ENCODE data around the gene REEP3. TPM values are rescaled to one million over a fixed set of nuclear protein-coding genes. Genes with fewer than 3 reads are reported as not detected.

The REEP3 gene
- total and polyA plus RNA-seq, 2 of the 8 experiments (the other 6 are each of a cell fraction or from before 2014, with no cell fraction given), result 5.8 to 31.5 TPM

DNA sequence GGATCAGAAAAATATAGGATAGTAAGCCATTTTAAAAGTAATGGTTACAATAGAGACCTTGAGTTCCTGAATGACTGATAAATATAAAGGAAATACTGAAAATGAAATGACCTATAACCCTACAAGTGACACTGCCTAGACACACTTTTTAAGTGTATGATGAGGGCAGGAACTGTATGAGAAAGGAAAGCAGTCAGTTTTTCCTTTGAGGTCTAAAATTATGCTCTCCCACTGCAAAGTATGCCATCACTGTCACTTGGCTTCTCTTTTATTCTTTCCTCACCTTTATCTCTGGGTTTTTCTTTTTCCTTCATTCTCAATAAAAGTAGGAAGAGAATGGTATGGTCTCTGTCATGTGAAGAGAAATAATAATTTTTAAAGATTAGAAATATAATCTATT lies 13.5 kb downstream of the REEP3 start:
- Histone ChIP-seq H3K27me3 (replicated peaks in 1 of 4; ENCODE audit: control insufficient read depth in 3 of 4, extremely low read depth in 1 of 4, insufficient read depth in 3 of 4, low read length in 3 of 4) (peaks cover 0 to 1% (median 0%) of the 10 kb centered on the region in 4 experiments; a peak in 1 of 7 replicates), H4K20me1 (replicated peaks in 1 of 2; ENCODE audit: control insufficient read depth in 1 of 2, insufficient read depth in 2 of 2, low read length in 2 of 2) (peaks cover 0 to 10% of the 10 kb centered on the region in 2 experiments), H3K23ac (ENCODE audit: insufficient read length) (no peak overlapping the region), H3K18ac (ENCODE audit: extremely low read depth, low read length) (no peak overlapping the region), H3K23me2 (ENCODE audit: low read depth, low read length) (no peaks in the 10 kb centered on the region), H2AK5ac (ENCODE audit: low read depth, low read length) (no peak overlapping the region), H3K4me2 (ENCODE audit: insufficient read depth in 1 of 2, low read depth in 2 of 2, low read length in 2 of 2) (no peak overlapping the region), H3K36me3 (ENCODE audit: control insufficient read depth in 2 of 4, insufficient read depth in 4 of 4, low read length in 3 of 4) (no peaks in the 10 kb centered on the region; a peak in 1 of 8 replicates), H3K79me1 (ENCODE audit: low read depth, low read length) (no peaks in the 10 kb centered on the region; the same call in 1 of the 2 replicates), H3K4me3 (ENCODE audit: extremely low read depth in 1 of 4, insufficient read depth in 2 of 4, low read depth in 3 of 4, low read length in 4 of 4) (no peak overlapping the region), H3K79me2 (ENCODE audit: control insufficient read depth in 1 of 2, insufficient read depth in 2 of 2, low read length in 2 of 2) (peaks cover 0 to 65% of the 10 kb centered on the region in 2 experiments; a peak in 2 of 4 replicates), H2BK120ac (replicated peaks; ENCODE audit: low read depth, low read length) (no peak overlapping the region), H3K9ac (replicated peaks in 1 of 4; ENCODE audit: extremely low read depth in 1 of 4, low read depth in 3 of 4, low read length in 3 of 4) (no peak overlapping the region), H3K9me3 (ENCODE audit: insufficient read depth in 2 of 2, low read depth in 1 of 2, low read length in 1 of 2) (no peaks in the 10 kb centered on the region), H2AFZ (ENCODE audit: low read length) (no peak overlapping the region), H2BK20ac (ENCODE audit: low read length) (no peak overlapping the region), H4K5ac (ENCODE audit: insufficient read length, low read depth, low read length) (no peak overlapping the region), H3K4ac (replicated peaks; ENCODE audit: insufficient read length, low read depth, low read length) (no peak overlapping the region), H2BK12ac (ENCODE audit: low read depth, low read length) (no peak overlapping the region), H3K27ac (ENCODE audit: low read depth, low read length) (no peak overlapping the region), H3K56ac (replicated peaks; ENCODE audit: insufficient read length, low read depth, low read length) (no peak overlapping the region), H3K4me1 (replicated peaks in 1 of 4; ENCODE audit: control insufficient read depth in 3 of 4, insufficient read depth in 4 of 4, low read length in 3 of 4) (no peaks in the 10 kb centered on the region), H2BK5ac (ENCODE audit: low read depth, low read length) (no peak overlapping the region), H2BK15ac (ENCODE audit: low read length) (no peak overlapping the region), H3K14ac (ENCODE audit: insufficient read length) (no peak overlapping the region), H4K91ac (replicated peaks; ENCODE audit: insufficient read length, low read length) (no peak overlapping the region), H4K8ac (ENCODE audit: extremely low read depth, insufficient read depth, low read length) (no peak overlapping the region)
- no peak for FAIRE-seq
- DNase-seq (ENCODE audit: low read depth in 1 of 2, low spot score in 2 of 2), result no peak
- no peak for TF ChIP-seq TAF1 (IDR thresholded peaks at IDR 0.05; ENCODE audit: low read depth, low read length)
- ChIA-PET CTCF (ENCODE audit: partially characterized antibody) (interaction anchor here (1.7 kb wide), 1 partner anchor 185 kb away, joined by 4 read pairs; no protein-coding TSS in a partner anchor), POLR2A (ENCODE audit: partially characterized antibody) (no interaction called here)

Data from H1 (cell line).